OCI-LY7 (cell line): ENCODE results near the gene MAP3K3.

ENCODE experiments used
- EZH2phosphoT487 ChIP-seq: fragments of 200-600 bp; sonication (generic); IDR thresholded peaks from 2 replicates; pipeline ENCODE4 v1.6.1; 2018; ENCODE audit warnings: low read depth, borderline replicate concordance, mild to moderate bottlenecking, mixed run types, antibody characterized with exemption, low read length, moderate library complexity, mixed read lengths
- TF ChIP-seq, protein P1 (sequence below): fragments of 200-600 bp; sonication (generic); conservative IDR thresholded peaks from 2 replicates; pipeline ENCODE4 v1.5.1; 2014; ENCODE audit warnings: mild to moderate bottlenecking, antibody characterized with exemption, low read length, moderate library complexity, mixed read lengths

GRCh38 chr17:63639125-63639524 lies 16.9 kb downstream of the MAP3K3 start:
- TF ChIP-seq, protein P1, sequence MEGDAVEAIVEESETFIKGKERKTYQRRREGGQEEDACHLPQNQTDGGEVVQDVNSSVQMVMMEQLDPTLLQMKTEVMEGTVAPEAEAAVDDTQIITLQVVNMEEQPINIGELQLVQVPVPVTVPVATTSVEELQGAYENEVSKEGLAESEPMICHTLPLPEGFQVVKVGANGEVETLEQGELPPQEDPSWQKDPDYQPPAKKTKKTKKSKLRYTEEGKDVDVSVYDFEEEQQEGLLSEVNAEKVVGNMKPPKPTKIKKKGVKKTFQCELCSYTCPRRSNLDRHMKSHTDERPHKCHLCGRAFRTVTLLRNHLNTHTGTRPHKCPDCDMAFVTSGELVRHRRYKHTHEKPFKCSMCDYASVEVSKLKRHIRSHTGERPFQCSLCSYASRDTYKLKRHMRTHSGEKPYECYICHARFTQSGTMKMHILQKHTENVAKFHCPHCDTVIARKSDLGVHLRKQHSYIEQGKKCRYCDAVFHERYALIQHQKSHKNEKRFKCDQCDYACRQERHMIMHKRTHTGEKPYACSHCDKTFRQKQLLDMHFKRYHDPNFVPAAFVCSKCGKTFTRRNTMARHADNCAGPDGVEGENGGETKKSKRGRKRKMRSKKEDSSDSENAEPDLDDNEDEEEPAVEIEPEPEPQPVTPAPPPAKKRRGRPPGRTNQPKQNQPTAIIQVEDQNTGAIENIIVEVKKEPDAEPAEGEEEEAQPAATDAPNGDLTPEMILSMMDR: no peak
- no peak for TF ChIP-seq EZH2phosphoT487
